Measurements from ENCODE around the gene EGR1.

EGR1 gene

GRCh38 chr5:138515556-138516245 lies 50.4 kb downstream of the EGR1 start:
- DNase-seq: no peak

GRCh38 chr5:138517437-138517836 lies 52.2 kb downstream of the EGR1 start:
- DNase-seq: no peak

All from CD4-positive, alpha-beta T cell treated with Interferon alpha-2 for 1 hour (primary cell).